Measurements from ENCODE around the gene SEPTIN6.

DNA sequence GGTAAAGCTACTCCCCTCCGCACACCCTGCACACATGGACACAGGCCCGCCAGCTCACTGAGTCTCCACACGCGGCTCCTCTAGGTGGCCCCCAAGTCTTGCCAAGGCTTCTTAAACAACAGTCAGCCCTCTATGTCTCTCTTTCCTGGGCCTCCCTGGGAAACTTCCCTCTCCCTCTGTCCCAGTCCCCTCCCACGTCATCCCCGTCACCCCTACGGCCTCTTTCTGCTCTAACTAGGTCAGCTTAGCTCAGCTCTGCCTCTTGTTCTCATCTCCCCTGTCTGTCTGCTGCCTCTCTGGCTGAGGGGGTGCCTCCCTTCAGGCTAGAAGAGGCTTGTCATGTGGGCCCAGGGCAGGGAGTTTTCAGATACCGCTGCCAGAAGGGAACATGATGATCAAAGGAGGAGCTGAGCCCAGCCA lies 38.8 kb downstream of the SEPTIN6 start:
- TF ChIP-seq CTCF (IDR thresholded peaks at IDR 0.05) (no peak), FOXP1 (CRISPR knock-in tag; IDR thresholded peaks at IDR 0.05; ENCODE audit: borderline replicate concordance) (no peak), NR1H2 (CRISPR knock-in tag; IDR thresholded peaks at IDR 0.05) (no peak), ATF3 (CRISPR knock-in tag; conservative IDR thresholded peaks at IDR 0.05) (no peak), IRF2 (CRISPR knock-in tag; IDR thresholded peaks at IDR 0.05; ENCODE audit: borderline replicate concordance, low read depth) (no peak), SOX15 (CRISPR knock-in tag; IDR thresholded peaks at IDR 0.05) (no peak), CREM (CRISPR knock-in tag; IDR thresholded peaks at IDR 0.05) (no peak), ZNF138 (CRISPR knock-in tag; conservative IDR thresholded peaks at IDR 0.05) (no peak), SP1 (CRISPR knock-in tag; conservative IDR thresholded peaks at IDR 0.05) (no peak)
- TF ChIP-seq, protein P1, sequence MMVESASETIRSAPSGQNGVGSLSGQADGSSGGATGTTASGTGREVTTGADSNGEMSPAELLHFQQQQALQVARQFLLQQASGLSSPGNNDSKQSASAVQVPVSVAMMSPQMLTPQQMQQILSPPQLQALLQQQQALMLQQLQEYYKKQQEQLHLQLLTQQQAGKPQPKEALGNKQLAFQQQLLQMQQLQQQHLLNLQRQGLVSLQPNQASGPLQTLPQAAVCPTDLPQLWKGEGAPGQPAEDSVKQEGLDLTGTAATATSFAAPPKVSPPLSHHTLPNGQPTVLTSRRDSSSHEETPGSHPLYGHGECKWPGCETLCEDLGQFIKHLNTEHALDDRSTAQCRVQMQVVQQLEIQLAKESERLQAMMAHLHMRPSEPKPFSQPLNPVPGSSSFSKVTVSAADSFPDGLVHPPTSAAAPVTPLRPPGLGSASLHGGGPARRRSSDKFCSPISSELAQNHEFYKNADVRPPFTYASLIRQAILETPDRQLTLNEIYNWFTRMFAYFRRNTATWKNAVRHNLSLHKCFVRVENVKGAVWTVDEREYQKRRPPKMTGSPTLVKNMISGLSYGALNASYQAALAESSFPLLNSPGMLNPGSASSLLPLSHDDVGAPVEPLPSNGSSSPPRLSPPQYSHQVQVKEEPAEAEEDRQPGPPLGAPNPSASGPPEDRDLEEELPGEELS (CRISPR knock-in tag; IDR thresholded peaks at IDR 0.05): no peak
- TF ChIP-seq, protein P2, sequence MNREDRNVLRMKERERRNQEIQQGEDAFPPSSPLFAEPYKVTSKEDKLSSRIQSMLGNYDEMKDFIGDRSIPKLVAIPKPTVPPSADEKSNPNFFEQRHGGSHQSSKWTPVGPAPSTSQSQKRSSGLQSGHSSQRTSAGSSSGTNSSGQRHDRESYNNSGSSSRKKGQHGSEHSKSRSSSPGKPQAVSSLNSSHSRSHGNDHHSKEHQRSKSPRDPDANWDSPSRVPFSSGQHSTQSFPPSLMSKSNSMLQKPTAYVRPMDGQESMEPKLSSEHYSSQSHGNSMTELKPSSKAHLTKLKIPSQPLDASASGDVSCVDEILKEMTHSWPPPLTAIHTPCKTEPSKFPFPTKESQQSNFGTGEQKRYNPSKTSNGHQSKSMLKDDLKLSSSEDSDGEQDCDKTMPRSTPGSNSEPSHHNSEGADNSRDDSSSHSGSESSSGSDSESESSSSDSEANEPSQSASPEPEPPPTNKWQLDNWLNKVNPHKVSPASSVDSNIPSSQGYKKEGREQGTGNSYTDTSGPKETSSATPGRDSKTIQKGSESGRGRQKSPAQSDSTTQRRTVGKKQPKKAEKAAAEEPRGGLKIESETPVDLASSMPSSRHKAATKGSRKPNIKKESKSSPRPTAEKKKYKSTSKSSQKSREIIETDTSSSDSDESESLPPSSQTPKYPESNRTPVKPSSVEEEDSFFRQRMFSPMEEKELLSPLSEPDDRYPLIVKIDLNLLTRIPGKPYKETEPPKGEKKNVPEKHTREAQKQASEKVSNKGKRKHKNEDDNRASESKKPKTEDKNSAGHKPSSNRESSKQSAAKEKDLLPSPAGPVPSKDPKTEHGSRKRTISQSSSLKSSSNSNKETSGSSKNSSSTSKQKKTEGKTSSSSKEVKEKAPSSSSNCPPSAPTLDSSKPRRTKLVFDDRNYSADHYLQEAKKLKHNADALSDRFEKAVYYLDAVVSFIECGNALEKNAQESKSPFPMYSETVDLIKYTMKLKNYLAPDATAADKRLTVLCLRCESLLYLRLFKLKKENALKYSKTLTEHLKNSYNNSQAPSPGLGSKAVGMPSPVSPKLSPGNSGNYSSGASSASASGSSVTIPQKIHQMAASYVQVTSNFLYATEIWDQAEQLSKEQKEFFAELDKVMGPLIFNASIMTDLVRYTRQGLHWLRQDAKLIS (CRISPR knock-in tag; IDR thresholded peaks at IDR 0.05; ENCODE audit: borderline replicate concordance): no peak
